HEK293 (cell line): Measurements from ENCODE around the gene CAMKMT.

Experiments
- CTCF ChIP-seq: fragments of 450-650 bp; formaldehyde crosslinking; IDR thresholded peaks from 2 replicates; pipeline ENCODE4 v1.5.1; 2016; ENCODE audit warnings: missing biosample characterization, missing genetic modification characterization
- ZNF792 ChIP-seq: fragments of 450-650 bp; formaldehyde crosslinking; IDR thresholded peaks from 2 replicates; pipeline ENCODE4 v1.5.1; 2016; ENCODE audit warnings: missing biosample characterization, missing genetic modification characterization

DNA sequence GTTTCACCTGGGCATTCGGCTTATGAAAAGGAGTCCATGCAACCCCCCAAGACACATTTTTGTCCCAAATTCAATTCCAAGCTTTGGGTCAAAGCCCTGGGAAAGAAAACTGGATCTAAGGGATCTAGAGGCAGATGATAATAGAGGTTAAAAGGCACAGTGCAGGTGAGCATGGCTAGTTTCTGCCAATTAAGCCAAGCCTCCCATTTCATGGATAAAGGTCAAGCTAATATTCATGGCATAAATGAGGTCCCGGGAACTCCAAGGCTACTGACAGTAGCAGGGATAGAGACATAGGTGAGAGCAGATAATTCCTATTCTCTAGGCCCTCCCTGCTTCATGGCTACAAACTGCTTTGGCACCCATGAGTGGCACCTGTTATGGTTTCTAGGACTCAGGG lies 83.1 kb downstream of the CAMKMT start:
- TF ChIP-seq CTCF (tag by site-specific recombination) (no peak), ZNF792 (tag by site-specific recombination) (no peak)
